ENCODE results near the gene SMC5.

DNA sequence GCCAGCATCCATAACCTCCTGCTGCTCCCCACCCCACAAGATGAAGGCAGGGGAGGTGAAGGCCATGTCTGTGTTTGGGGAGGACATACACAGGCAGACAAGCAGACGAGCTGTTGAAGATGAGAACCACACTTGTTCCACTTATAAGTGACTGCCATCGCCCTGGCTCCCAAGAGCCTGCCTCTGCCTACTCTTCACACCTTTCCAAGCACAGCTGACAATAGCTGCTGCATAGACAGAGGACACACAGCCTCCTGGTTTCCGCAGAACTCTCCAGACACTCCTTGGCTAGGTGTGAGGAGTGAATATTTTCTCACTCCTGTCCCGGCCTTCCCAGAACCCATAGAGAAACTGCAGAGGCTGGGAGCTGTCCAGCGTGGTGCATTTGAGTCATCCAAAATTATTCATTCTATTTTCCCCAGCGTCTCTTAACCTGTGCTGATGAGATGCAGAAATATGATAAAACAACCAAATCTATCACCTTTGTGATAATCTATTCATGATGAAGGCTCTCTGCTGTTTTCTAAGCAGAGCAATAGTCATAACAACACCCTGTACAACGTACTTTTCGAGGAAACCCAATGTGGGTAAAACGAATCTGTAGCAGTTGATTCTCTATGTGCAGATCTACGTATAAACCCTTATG is 131.0 kb downstream of the SMC5 start:
- TF ChIP-seq, protein P1, sequence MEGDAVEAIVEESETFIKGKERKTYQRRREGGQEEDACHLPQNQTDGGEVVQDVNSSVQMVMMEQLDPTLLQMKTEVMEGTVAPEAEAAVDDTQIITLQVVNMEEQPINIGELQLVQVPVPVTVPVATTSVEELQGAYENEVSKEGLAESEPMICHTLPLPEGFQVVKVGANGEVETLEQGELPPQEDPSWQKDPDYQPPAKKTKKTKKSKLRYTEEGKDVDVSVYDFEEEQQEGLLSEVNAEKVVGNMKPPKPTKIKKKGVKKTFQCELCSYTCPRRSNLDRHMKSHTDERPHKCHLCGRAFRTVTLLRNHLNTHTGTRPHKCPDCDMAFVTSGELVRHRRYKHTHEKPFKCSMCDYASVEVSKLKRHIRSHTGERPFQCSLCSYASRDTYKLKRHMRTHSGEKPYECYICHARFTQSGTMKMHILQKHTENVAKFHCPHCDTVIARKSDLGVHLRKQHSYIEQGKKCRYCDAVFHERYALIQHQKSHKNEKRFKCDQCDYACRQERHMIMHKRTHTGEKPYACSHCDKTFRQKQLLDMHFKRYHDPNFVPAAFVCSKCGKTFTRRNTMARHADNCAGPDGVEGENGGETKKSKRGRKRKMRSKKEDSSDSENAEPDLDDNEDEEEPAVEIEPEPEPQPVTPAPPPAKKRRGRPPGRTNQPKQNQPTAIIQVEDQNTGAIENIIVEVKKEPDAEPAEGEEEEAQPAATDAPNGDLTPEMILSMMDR (IDR thresholded peaks at IDR 0.05) = no peak
- no peak for TF ChIP-seq EZH2 (IDR thresholded peaks at IDR 0.05; ENCODE audit: borderline replicate concordance, insufficient read depth, low read depth, low read length, poor library complexity, severe bottlenecking)
